Stimulated activated CD8-positive, alpha-beta memory T cell treated with anti-CD3 and anti-CD28 coated beads, Interleukin-12 subunit alpha, Interleukin-12 subunit beta, amount 100 ng/mL, for 24 hours (primary cell): ENCODE results near the gene NUDT12.

Experiments
- DNase-seq: peaks from one replicate; pipeline ENCODE4 v3.0.0-alpha.2; 2020; ENCODE audit errors: extremely low read depth

The NUDT12 gene

DNA sequence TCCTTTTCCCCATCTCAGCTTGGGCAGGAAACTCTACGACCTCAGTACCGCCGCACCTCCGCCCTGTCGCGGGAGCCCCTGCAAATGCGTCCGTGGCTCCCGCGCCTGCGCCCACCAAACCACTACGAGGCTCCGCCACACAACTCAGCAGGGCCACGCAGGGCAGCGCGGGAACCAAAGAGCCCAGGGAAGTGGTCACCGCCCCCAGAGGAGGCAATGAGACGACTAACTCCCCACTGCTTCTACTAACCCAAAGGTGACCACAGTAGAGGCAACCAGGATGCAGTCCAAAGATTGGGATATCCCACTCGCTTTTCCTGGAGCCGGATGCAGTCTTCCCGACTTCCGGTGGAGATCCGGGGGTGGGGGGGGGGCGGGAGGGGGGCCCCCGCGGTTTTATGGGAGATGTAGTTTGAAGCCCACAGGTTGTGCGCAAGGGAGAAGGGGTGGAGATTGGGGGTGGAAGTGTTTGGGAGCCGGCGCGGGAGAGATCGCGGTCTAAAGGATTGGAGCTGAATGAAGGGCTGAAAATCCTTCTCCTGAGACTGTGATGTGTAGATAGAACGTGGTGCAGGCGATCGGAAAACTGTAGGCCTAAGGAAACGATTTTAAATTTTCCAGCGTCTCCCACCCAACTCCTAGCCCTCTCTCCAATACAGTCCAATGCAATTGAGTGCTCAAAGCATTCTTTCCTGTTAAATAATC, at the start of gene NUDT12:
Gene NUDT12, minus strand, starts transcription at position 337 of the 705 bp plus-strand sequence. CDS start 2,541 bp downstream, outside the sequence.
- DNase-seq = peak; percentile 17

DNA sequence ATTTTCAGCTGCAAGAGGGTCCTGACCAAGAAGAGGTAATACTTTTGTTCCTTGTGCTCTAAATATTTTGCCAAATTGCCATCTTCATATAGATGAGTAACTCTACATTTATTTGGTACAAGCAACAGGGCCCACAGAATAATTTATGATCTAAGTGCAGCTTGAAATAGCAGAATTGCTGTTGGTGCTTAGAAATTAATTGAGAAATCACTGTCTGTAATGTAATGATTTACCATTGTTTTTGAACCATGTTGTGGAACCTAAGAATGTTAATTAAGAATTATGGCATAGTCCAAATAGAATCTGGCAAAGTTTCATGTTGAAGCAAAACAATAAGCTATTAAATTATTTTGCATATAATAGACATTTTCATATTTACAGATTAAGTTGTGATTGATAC, 44.8 kb upstream of the NUDT12 start:
- DNase-seq = no peak

DNA sequence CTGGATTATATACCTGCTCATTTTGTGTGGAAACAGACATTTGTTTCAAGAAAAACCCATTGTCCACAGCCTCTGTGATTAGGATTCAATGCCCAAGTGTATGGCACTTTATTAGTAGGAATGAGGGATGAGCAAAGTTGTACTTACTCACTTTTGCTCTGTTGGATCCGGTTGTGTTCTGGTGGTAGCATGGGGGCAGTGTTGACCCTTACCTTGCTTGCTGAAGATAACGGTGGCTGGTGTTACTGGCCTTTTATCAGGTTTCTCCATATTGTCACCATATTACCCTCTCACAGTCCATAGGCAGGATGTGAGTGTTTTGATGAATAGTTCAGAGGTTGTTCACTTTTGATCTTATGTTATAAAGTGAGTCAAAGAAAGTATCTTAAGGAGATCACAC, 42.7 kb upstream of the NUDT12 start:
- DNase-seq = no peak

DNA sequence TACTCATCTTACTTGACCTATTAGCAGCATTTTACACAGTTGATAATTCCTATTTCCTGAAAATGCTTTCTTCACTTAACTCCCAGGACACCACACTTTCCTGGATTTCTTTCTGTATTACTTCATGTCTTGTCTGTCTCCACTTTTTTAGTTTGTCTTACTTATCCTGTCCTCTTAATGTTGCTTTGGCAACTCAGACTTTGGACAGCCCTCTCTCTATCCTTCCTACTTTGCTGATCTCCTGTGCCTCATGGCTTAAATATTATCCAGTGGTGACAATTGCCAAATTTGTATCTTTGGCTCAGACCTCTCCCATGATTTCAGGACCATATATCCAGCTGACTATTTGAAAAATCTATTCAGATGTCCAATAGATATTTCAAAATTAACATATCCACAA, 39.8 kb upstream of the NUDT12 start:
- DNase-seq = no peak

DNA sequence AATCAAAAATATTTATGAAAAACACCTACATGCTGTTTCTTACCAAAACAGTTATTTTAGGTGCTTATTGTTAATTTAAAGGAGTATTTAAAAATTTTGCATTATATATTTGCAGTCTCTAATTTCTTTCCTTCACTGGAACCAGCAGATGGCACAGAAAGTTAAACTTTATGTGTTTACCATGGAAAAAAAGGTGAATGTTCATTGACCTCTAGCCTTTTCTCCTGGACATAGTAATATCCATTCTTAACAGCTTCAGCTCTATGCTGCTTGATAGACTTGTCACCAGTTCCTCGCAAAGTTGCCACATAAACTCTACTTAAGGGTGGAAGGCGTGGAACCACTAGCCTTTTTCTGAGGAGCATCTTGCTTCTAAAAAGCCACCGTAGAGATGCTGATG, 38.7 kb upstream of the NUDT12 start:
- no peak for DNase-seq

DNA sequence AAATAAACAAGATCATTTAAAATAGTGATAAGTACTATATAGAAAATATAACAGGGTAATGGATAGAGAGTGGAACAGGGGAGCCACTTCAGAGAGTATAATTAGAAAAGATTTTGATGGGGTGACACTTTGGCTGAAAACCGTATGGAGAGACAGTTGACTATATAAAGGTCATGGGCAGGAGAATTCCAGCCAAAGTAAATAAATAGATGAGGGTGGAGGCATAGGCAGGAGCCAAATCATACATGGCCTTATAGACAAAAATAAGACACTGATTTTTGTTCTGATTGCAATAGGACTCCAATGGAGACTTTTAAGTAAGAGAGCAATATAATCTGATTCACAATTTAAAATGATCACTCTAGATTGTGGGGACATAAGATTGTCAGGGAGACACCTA, 37.5 kb upstream of the NUDT12 start:
- no peak for DNase-seq

DNA sequence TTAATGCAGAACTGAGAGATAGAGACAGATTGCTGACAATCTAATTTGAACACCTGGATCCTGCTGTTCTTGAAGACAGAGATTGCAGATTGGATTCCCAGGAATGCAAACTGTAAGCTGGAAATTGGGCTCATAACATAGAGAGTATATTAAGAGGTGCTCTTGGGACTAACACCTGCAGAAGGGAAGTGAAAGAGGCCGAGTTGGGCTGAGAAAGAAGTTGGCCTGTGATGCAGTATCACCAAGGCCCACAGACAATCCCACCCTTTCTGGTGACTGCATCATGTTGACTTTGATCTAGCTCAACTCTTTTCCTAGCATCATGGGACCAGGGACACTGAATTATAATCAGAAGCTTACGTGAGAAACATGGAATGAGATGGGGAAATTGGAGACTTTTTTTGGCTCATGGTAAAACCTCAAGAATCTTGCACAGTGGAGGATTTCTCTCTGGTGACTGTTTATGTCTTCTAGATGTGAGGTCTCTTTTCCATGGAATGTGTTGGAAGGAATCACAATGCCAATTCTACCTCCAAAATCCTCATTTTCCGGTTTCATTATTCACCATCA, 36.5 kb upstream of the NUDT12 start:
- no peak for DNase-seq

DNA sequence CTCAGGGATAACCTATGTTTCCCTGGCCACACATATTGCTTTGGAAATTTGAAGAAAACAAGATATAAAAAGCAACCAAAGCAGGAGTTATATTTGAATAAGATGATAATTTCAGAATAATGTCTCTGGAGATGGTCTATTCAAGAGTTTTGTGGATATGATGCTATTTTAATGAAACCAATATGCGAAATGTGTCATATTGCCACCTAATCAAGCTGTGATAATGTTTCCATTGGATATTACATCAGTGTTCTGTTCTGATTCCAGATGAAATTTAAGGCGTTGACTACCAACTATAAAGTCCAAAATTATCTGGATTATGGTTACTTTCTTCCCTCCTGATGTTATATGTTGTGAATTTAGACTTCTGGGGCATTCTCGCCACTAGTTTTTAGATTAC, 27.6 kb upstream of the NUDT12 start:
- no peak for DNase-seq

DNA sequence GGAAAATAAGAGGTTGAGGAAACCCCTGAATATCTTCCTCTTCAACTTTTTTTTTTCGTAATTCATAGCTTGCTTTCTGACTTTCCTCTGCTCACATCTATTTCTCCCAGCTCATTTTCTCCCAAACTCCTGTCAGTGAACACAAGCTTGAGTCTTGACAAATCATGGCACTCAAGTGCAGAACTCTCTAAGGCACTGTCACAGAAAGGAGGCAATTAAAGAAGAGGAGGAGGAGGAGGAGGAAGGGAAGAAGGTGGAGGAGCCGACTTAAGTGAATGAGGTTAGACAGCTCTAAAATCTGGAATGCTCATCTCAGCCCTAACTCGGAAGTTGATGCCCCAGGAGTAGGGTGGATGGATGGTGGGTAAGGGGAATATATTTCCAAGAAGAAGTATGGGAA, 27.2 kb upstream of the NUDT12 start:
- DNase-seq = no peak

DNA sequence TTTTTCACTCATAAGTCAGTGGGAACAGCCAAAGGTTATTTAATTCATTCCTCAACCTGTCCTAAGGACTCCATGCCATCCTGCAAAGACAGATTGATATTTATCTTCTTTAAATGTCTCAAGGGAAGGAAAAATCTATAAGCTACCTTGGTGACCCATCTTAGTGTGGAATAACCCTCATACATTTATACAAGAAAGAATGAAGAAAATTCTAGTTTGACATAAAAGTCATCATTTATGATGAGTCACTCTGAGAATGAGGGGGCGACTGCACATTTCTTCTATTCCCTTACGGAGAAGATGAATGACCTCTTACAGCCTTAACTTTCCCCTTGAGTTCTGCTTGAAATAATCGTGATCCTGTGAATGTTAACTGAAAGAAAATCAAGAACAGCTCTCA, 26.8 kb upstream of the NUDT12 start:
- DNase-seq = no peak

DNA sequence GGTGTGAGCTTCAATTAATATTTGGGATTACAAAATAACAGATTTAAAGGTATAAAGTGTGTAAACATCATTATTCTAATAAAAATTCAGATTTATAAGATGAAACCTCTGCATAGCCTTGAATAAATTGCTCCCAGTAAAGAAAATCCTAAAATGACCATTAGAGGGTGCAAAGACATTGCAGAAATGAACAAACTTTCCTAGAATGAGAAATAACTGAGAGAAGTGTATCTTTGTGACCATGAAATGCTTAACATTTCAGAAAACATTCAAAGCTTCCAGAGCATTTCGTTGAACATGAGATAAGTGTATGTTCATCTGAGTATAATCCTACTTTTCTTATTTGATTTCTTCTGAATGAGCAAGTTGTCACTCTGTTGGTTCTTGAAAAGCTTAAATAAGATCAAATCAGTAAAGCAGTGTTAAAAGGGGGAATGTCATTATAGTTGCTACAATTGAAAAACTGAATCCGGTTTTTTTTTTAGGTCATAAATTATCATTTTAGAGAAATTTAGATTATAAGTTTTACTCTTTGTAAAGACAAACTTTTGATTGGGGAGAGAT, 24.7 kb upstream of the NUDT12 start:
- no peak for DNase-seq

DNA sequence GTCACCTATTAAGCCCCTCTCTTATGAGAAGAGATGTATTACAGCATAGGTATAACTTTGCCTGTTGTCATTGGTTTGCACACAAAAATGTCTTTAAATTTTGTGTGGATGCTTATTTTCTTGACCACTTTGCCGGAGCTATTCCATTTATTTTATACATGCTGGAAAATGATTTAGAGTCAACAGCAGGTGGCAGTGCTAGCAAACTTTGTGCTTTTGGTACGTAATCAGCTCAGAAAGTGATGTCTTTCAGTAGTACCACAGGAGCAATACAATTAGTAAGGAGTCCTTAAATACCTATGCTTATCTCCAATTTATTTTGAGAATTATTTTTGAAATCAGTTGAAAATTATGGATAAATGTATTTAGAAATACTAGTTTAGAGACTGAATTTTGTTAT, 19.8 kb upstream of the NUDT12 start:
- no peak for DNase-seq

DNA sequence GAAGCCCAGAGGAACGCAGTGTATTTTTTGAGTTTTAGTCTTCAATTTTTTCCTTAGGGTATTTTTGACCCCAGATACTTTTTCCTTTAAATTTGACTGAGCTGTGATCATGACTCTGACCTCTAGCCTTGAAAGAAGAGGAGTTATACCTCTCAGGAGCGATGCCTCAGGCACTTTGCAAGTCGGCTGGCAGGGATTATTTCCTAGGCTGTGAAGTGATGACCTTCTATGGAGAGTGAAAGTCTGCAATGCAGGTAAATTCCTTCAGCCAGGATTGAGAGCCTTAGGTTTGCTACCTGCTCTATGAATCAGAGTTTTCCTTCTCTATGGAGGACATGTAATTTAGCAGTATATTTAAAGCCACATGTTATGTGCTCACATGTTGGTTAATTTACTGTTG, 10.8 kb upstream of the NUDT12 start:
- DNase-seq = no peak

DNA sequence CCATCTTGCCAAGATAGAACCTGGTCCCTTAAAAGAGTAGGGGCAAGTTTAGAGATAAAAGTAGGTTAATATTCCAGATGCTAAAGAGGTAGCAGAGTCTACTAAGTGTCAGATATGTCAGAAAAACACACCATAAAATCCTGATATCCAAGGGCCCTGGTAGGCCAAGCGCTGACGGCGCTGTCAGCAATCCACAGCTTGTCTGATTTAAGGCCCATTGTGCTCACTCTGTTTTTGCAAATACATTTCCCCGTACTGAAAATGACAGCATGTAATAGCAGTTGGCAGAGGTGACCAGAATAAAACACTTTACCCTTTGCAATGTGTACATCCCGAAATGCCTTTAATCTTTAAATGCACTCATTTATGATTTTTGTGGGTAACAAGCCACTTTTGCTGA, 9.9 kb upstream of the NUDT12 start:
- DNase-seq = no peak

DNA sequence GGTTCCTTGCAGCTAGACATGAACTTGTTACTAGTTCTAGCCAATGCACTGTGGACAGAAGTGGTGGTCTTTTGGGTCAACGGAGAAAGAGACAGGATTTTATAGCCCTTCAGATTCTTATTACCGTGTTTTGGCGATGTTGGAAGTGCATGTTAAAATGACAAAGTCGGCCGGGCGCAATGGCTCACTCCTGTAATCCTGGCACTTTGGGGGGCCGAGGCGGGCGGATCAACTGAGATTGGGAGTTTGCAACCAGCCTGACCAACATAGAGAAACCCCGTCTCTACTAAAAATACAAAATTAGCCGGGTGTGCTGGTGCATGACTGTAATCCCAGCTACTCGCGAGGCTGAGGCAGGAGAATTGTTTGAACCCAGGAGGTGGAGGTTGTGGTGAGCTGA, 9.1 kb upstream of the NUDT12 start:
- DNase-seq = no peak

DNA sequence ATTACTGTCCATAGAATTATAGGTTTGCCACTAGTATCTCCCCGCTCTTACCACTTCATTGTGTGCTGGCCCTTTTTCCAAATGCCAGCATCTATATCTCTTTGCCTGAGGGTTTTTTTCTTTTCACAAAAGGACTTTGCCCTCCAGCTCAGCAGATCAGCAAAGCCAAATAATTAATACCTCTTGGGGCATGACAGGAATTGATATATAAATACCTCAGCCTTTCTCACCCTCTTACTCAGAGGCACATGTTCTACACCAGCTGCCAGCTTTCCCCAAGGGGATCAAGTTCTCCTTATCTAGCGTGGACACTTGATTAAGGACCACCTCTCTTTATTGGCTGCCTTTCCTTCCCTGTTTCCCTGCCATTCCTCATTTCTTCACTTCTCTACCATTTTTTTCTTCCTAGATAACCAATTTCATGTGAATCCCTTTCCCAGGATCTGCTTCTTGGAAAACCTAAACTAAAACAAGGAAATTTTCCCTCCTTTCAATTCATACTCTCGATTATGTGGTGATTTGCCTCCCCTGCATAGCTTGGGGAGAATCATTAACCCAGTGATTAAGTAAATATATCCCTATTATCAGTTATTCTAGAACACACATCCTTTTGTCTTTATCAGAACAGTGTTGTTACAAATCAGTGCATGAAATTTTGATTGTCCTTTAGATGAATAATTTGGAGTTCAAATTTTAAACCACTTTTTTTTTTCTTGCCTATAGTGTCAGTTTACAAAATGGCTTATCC, 6.9 kb upstream of the NUDT12 start:
- DNase-seq = no peak

DNA sequence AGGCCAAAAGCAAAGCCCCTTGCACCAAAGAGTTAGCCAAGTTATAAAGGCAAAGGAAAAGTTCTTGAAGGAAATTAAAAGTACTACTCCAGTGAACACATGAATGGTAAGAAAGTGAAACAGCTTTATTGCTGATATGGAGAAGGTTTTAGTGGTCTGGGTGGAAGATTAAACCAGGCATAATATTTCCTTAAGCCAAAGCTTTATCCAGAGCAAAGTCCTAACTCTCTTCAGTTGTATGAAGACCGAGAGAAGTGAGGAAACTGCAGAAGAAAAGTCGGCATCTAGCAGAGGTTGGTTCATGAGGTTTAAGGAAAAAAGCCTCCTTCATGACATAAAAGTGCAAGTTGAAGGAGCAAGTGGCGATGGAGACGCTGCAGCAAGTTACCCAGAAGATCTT, 3.1 kb upstream of the NUDT12 start:
- DNase-seq = no peak

DNA sequence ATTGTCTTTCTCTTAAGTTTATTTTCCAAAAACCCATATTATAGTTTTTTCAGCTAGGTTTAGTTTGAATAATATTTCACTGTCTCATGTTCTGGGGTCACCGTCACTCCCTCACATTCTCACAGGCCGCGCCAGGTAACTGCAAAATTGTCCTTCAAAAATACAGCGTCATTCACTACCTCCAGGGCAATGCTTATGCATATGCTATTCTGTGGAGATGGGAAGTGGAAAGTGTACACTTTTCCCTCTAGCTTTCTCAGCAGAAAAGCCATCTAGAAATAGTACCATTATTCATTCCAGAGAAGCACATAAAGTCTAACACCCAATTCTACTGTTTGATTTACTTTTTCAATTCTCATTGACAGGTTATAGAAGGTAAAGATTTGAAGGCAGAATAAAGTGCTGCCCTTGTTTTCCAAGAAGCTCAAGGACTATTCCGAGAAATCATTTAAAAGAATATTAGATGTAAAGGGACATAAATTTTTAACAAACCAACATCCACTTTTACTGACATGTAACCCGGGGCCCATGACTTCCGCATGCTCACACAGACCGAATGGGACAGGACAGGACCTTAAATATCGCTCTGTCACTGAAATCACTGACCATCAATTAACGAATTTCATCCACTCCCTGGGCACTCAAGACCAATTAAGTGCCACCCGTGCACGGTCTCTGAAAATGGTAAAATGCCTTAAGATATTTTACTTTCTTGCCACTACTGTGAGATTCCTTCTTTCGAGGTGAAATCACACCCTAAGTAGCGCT, 720 bp downstream of the NUDT12 start:
- DNase-seq = no peak

DNA sequence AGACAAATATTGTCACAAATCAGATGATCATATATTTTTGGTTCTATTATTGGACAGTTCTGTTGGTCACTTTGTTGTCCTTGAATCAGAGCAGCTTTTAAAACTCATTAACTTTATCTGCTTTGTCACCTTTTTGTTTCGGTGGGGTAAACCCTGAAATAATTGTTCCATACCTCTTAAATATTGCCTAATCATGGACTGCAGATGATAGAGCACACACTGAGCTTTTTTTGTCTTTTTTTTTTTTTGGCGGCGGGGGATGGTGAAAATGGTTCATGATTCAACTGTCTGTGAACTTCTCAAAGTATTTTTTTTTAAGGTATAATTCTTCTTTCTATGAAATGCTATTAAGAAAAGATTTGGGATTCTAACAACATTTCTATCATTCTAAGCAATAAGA, 1.8 kb downstream of the NUDT12 start:
- no peak for DNase-seq

DNA sequence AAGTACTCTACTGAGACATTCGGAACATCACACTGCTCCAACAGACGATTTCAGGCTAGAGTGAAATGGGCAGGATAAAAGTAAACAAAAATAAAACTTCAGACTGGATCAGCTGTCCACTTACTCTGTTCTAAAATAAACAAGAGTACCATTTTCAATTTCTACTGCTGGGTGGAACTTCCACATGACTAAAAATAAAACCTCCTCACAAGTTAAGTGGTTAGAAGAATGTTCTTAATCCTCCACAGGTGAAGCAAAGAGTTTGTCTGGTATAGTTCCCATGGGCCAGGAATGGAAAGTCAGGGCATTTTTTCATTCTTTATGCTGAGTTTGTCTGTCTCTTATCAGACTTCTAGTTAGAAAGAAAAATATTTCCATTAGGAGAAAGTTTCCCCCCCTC, 15.7 kb downstream of the NUDT12 start:
- no peak for DNase-seq

DNA sequence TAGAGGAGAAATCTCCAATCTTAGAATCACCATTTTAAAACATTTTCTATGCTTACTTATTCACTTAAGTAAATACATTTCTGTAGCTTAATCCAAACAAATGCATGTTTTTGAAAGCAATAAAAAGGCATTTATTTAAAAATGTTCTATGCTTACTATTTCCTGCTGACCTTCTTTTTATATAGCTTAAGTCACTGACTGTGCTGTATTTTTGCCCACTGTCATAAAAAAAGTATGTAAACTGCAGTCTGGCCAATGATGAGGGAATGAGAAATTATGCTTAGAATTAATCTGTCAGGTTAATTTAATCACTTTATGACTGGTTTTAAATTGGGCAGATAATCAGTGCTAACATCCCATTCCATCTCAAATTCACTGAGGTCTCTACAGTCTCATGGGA, 20.1 kb downstream of the NUDT12 start:
- no peak for DNase-seq

DNA sequence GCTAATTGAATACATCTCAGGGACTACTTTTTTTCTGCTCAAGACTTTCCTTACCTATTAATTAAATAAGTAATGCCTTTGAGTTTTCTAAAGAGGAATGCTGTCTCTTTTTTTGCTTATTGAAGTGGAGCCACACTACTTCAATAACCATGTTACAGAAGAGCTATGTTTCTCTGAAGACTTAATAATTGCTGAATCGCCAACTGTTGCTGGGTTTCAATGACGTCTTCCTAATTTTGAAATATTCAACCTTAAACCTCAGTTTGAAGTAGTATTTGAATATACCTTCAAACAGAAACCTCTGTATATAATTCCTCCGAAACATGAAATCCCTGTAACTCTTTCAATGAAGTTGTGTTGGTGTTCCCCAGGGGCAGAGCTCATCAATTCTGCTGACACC, 21.0 kb downstream of the NUDT12 start:
- no peak for DNase-seq
